Germinal center (tissue), 1 donor: ENCODE results near the gene MIDN.
A peak's percentile ranks its signal among the peaks of the same experiment; 100 is the strongest.

ENCODE experiments used
- DNase-seq: peaks from one replicate; pipeline ENCODE4 v3.0.0; 2012; ENCODE audit warnings: mixed read lengths, low spot score

The MIDN gene

GRCh38 chr19:1282588-1283206, 34.3 kb downstream of the MIDN start:
- no peak for DNase-seq

GRCh38 chr19:1283207-1283916, 35.0 kb downstream of the MIDN start:
- no peak for DNase-seq

- no peak for DNase-seq
Observed at GRCh38 chr19:1283917-1284292, 35.5 kb downstream of the MIDN start.

GRCh38 chr19:1284293-1284978, 36.1 kb downstream of the MIDN start:
- DNase-seq = no peak

- DNase-seq = no peak
Observed at GRCh38 chr19:1284979-1285736, 36.8 kb downstream of the MIDN start.

- DNase-seq = no peak
Observed at GRCh38 chr19:1285737-1286360, 37.5 kb downstream of the MIDN start, which contains the start of gene EFNA2. Gene EFNA2 (plus strand): TSS chr19:1285873. CDS start chr19:1286169, 296 bp downstream.

- no peak for DNase-seq
Observed at GRCh38 chr19:1286487-1287353, 38.3 kb downstream of the MIDN start.

GRCh38 chr19:1287354-1288225, 39.2 kb downstream of the MIDN start:
- no peak for DNase-seq

GRCh38 chr19:1288226-1288612, 39.8 kb downstream of the MIDN start:
- DNase-seq = no peak

GRCh38 chr19:1288833-1289685, 40.7 kb downstream of the MIDN start:
- DNase-seq = no peak

GRCh38 chr19:1289686-1290025, 41.3 kb downstream of the MIDN start:
- DNase-seq = no peak

GRCh38 chr19:1290196-1290702, 41.9 kb downstream of the MIDN start:
- DNase-seq = no peak

- no peak for DNase-seq
Observed at GRCh38 chr19:1290703-1291651, 42.6 kb downstream of the MIDN start.

GRCh38 chr19:1291761-1292418, 43.5 kb downstream of the MIDN start:
- peak; percentile 42 for DNase-seq

- DNase-seq = no peak
Observed at GRCh38 chr19:1292419-1293151, 44.2 kb downstream of the MIDN start.

GRCh38 chr19:1293782-1294604, 45.6 kb downstream of the MIDN start:
- DNase-seq = no peak
